Stimulated activated CD8-positive, alpha-beta memory T cell treated with anti-CD3 and anti-CD28 coated beads, Interleukin-2, amount 100 ng/mL, for 1 hour (primary cell): ENCODE results near the gene VEGFC.

ENCODE experiments used
- DNase-seq, 2 donors: peaks; one replicate each; pipeline ENCODE4 v3.0.0-alpha.2; 2020; ENCODE audit warnings: low read depth in 2 of 2

VEGFC gene

DNA sequence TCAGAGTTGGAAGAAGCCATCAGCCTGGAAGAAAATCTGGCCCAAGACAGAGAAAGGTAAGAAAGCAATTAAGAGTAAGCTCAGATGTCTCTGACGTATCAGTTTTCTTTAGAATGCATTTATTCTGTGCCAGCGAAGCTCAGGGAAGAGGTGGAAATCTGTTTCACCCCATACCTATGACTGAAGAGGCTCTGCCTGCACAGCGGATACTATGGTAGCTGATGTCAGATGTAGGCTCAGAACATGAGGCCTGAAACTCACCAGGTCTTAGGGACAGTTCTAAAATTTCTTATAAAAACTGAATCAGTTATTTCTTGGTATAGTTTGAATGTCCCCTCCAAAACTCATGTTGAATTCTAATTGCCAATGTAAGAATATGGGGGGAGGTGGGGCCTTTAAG lies 30.9 kb downstream of the VEGFC start:
- no peak for DNase-seq

DNA sequence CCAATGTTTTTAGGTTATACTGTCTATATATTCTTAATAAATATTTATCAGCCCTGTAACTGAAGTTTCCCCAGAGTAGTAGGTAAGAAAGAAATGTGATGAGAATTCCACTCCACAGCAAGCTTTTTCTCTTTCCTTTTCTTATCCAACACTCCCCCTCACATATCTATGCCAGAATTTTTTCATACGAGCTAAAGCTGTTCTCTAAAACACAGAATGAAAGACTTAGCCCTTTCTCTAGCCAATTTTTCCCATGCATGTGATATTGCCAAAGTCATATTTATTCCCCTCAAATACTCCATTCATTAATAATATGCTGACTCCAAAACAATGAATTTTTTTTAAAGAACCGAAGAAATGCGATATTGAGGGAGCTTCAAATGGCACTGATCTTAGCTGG lies 32.3 kb downstream of the VEGFC start:
- no peak for DNase-seq

DNA sequence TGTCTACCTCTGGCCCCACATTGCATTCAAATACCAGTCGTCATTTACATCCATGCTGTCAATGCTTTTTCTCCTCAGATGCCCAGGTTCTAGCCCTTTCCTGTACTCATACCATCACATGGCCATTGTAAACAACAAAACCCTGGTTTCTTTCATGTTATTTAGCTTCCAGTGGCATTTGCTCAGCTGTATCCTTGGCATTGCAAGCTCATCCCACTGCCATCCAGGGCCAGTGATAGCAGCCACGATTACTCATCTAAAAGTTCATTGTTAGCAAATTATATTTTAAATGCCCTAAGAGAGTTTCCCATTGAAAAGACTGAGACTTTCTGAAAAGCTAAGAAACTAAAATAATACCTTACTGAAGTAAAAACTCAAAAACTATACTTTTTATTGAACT lies 34.0 kb downstream of the VEGFC start:
- no peak for DNase-seq

DNA sequence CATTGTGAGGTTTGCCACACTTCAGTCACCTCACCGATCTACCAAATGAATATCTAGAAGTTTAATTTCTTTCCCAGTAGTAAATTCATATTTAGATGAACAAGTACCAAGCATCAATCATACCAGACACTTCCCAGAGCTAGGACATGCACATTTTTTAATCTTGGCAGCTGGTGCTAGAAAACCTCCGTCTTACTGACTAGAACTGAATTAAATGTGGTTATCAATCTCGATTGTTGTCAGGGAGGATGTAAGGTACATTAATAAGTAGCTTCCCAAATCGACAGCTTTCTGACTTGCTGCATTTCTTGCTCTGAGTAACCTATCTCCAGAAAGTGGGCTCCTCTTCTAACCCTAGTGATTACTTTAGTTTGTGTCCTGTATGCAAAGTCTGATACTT lies 34.4 kb downstream of the VEGFC start:
- DNase-seq: no peak

DNA sequence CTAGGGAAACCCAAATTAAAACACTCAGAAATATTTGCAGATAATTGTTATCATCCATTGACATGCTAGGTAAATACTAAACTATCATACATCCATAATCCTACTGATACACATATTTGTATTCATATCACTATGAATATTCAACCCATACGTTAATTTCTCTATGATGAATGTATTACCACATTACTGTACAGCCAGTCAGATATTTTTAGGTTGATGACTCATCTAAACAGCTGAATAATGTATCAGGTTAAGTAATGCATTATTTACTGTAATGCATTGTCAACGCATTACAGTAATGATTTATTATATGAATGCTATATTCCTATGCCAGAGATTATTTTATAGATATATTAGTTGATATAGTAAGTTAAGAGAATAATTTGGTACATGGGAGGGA lies 37.1 kb downstream of the VEGFC start:
- no peak for DNase-seq

DNA sequence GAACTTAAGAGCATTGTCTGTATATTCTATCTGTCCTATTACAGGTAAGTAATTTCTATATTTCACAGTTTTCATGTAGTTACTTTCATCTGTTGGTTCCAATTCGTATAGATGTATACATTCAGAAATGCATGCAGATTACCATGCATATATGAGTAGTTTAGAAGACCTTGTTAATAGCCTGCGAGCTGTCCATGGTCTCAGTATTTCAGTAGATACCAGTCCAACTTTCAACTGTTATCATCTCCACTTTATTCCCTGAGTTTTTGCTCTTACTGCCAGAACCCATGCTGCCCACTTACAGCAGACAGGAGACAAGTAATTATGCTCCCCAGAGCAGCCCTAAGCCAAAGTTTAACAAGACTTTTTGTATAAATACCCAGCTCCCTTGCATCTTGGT lies 37.7 kb downstream of the VEGFC start:
- DNase-seq: no peak

DNA sequence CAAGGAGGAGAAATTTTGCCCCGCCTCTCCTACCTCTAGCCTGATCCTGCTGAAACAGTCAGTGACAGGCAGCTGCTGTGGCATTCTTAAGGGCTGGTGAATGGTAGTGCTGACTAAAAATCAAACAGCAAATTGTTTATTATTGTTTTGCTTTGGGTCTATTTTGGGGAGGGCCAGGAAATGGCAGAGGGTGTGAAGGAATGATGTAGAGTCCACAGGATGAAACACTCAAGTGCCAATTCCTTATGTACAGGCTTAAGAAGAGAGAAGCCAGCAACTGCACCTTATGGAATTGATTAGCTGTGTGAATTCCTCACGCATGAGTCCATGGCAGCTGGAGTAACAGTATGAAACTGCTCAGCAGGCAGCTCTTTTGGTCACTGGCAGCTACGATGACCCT lies 39.7 kb downstream of the VEGFC start:
- no peak for DNase-seq

DNA sequence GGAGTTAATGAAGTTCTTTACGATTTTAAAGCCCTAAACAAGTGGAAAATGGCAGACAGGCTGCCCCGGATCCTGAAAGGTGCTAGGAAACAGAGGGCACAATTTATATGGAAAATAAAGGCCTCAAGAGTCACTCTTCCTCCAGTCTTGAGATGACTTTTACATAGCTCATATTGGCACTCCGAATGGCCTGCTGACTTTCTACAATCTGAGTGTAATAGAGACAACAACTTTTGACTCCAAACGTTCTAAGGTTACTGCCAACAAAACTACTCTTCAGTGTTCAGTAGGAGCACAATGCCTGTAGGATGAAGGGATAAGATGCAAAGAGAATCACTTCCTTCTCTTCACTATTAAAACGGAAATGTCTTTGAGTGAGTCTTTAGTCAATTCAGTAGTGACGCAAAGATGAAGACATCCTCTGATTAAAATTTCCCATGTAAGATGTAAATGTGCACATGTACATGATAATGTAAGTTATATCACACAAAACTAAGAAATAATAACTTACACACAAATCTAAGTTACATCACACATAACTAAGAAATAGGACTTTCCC lies 40.5 kb downstream of the VEGFC start:
- DNase-seq: no peak

DNA sequence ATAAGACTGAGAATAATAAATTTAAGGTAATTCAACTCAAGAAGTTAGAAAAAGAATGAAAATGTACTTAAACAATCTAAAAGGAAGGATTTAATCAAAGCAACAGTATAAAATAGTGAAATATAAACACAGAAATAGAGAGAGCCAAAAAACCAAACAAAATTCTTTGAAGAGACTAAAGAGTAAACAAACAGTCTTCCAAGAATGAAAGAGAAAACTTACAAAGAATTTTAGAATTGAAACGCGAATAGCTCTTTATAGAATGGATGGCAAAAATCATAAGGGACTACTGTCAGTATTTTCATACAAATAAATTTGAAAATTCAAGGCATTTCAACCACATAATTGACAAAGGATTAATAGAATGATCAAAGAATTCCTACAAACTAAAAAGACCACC lies 41.7 kb downstream of the VEGFC start:
- no peak for DNase-seq

DNA sequence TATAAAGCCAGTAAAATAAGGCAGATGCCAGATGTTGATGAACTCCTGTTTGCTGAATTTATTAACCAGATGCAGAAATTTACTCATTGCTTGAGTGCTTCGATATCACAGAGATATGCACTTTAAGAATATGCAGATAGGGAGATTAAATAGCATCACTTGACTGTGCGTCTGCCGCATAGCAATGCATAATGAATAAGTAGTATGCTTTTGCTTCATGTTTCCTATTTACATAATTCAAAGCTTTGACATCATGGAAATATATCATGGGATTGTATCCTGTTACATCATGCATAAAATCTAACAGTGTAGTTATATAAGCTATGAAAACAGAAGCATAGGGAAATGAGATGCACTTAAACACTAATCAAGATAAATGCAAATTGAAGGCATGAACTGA lies 45.9 kb downstream of the VEGFC start:
- no peak for DNase-seq

DNA sequence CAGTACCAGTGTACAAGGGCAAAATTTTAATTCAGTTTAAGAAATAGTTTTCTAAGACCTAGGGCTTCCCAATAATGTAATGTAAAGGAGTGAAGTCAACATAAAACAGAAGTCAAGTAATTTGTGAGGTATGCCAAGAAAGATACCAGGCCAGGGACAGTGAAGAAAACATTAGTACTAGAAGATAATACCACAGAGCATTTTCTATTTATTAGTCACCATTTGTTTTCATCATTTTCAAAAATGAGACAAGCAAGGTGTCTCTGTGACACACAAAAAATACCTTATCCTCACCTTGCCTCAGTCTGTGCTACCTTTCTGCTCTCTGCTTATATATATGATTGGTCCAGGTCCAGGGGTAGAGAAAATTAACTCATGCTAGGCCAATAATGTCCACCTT lies 46.8 kb downstream of the VEGFC start:
- no peak for DNase-seq

DNA sequence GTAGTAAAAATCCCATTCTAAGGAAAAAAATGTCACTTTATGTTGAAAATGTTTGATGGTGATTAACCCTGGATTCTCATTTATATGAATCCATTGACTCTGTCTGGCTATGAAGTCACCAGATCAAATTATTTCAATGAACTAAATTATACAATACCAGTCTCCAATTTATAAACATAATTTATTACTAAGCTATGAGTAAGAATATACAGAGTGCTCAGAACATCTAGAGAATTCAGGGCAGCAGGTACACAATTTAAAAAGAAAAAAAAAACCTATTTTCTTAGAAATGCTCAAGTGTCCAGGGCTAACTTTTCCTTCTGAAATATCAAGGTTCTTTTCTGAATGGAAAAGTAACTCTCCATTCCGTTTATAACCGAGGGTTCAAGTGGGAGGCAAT lies 48.6 kb downstream of the VEGFC start:
- no peak for DNase-seq

DNA sequence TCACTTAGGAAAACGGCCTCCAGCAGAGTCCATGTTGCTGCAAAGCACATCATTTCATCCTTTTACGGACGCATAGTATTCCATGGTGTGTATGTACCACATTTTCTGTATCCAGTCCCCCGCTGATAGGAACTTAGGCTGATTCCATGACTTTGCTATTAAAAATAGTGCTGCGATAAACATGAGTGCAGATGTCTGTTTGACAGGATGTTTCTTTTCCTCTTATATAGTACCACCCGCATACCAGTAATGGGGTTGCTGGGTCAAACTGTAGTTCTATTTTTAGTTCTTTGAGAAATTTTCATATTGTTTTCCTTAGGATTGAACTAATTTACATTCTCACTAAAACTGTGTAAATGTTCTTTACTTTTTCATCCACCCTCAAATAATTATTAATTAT lies 50.5 kb downstream of the VEGFC start:
- DNase-seq: no peak

DNA sequence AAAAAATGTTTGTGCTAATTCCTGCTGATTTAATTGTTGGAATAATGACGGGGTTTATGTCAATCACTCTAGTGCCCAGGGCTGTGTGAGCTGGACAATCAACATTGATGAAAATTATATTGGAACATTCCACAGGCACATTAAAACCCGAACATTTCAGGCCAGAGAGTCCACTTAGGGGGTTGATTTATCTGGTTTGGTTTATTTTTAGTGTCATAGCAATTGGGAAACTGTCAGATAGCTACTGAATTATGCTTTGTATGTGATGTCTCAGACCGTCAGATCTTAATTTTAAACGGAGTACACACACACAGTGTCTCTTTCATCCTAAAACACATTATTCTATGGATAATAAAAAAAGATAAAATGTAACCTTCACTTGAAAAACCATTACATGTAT lies 51.5 kb downstream of the VEGFC start:
- DNase-seq: no peak

DNA sequence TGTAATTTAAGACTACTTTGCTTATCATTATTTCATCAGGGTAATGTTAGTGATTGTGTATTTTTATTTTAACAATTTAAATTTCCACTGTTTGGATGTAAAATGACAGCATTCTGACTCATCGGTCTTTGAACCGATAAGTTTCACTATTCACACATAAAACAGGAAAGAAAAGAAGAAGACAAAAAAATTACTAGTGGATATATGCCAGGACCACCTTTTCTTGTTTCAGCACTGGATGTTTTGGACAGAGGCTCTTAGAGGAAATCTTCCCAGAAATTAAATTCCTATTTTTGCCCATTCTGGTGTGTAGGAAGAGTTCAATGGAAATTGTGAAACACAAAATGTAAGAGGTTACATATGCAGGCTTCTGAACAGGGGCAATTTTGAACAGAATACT lies 57.4 kb downstream of the VEGFC start:
- DNase-seq: no peak

DNA sequence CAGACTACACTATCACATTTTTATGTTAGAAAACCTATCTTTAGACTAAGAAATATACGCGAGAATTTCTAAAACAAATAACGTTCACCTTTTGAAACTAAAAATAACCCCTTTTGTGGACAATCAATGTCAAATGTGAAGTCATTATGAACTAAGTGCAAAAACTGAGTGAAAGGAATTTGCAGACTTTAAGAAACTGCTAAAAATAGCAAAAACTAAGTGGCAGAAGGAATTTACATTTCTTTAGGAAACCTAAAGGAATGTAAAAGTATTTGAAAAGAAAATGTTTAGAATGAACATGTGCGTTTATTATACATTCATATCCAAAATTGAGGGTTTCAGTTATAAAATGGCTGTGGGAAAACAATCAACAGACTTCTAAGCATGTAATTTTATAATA lies 58.3 kb downstream of the VEGFC start:
- no peak for DNase-seq

DNA sequence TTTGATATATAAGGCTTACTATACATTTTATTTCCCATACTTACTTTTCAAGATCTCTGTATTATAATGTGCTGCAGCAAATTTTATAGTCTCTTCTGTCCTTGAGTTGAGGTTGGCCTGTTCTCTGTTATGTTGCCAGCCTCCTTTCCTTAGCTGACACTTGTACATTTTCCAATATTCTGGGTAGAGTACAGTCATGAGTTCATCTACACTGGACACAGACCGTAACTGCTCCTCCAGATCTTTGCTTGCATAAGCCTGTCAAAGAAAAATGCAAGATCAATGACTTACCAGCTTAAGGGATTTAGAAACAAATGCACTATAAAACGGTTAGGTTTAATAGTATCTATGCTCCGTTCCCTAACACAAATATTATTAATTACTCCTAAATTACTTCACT lies 63.2 kb downstream of the VEGFC start:
- DNase-seq: no peak

DNA sequence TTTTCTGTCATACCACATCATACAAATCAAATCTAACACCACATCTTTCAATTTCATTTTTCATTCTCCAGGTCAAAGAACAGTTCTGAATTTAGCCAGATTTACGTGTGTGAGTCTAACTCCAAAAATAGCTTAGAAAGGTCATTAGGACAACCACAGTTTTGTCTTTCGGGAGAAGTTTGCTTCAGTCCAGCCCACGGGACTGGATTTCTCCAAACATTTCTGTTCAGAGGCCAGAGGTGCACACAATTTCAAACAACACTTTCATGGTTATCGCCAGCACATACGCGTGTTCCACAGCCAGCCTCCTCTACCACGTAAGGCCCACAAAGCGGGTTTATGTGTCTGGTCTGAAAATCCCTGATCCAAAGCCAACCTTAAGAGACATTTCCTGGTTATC lies 65.9 kb downstream of the VEGFC start:
- DNase-seq: no peak

DNA sequence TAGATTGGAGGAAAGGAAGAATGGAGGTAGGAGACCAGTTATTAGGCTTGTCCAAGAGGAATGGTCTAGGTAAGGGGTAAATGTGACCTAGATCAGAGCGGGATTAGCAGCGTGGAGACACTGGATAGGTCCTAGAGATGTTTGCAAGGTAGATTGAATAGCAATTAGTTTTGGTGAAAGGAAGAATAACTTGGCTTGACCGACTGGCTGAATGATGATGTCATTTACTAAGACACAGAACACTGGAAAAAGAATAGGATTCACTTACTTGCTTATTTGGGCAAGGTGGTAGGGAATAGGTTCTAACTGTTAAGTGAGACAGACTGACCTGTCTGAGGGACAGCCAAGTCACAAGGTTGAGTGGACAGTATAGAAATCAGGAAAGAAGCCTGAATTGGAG lies 71.3 kb downstream of the VEGFC start:
- no peak for DNase-seq

DNA sequence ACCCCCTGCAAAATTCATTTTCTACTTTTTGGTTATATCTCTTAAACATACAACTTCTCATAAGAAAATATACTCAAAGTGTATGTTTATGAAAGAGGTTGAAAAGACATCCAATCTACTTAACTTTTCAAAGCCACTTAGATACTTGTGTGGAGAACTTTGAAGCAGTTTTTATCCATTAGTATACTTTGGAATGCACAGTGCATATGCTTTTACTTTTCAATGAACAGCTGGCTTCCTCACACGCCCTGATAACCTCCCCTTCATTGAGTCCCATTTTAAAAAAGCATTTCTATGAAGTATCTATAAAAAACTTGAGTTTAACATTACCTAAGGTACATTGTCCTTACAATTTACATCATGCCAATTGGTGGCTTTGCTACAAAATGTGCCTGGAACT lies 73.8 kb downstream of the VEGFC start:
- no peak for DNase-seq

DNA sequence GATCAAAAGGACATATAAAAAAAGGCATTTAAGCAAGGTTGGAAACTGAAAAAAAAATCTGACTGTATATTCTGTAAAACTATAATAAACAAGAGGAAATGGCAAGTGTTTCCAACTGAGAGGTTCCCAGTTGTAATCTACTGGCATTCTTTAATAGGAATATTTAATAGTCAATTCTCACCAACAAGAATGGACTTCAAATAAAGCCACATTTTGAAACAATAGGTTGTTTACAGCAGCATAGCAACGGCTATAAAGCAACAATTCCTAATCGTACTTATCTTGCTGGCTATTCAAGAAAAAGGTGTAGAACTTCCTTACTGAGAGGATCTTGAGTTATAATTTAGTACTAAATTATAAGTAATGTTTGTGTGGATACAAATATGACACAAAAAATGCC lies 75.5 kb downstream of the VEGFC start:
- no peak for DNase-seq

DNA sequence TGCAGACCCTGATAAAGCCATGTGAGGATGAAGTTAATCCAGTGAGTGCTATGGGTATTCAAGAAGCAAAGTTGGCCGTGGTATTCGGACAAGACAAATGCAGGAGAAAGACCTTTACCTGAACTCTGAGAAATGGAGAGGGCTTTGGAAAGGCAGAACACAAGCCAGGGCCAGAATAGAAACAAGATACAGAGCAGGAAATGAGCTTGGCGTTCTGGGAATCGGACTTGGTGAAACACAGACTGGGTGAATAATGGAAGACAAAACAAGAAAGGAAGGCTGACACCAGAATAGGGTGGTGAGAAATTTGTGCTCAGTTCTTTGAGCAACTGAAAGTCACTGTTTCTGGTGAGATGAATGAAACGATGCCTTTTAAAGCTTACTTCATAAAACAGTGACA lies 83.3 kb downstream of the VEGFC start:
- no peak for DNase-seq

DNA sequence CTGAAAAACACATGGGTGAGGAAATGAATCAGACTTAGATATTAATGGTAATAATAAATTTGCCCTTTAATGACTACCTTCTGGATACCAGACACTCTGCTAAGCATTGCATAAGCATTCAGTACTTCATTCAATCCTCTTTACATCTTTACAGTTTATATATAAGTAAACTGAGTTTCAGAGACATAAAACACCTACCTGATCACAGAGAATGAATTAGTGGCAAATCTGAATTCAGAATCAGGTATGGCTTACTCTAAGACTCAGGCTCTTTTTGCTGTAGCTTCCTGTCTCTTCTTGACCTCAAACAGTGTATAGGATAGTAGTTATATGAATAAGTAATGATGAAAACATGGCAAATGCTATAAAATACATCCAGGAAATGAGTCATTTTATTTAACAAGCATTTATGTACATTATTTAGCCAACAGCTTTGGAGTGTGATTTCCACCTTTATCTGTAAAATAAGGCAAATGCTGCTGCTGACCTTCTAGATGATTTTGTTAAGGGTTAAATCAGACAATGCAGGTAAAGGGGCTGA lies 83.9 kb downstream of the VEGFC start:
- DNase-seq: no peak

DNA sequence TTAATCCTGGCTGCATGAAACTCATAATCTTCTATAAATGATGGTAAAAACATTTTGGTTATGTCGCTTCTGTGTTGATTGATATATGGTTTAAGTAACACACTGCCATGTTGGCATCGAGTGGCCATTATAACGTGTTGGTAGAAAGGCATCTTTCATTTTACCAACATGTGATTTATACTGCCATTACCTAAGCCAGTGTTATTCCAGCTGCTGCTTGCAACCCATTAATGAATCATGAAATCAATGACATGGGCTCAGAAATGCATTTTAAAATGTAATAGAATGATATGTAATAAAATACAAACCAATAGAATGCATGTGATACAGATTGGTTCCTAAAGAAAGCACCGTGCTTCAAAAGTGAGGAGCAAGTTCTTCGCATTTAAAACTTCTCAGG lies 102.0 kb downstream of the VEGFC start:
- DNase-seq: no peak
